HCT116 (cell line): ENCODE data around the gene PIEZO2. TPM values are rescaled to one million over a fixed set of nuclear protein-coding genes. Genes with fewer than 3 reads are reported as not detected.

Experiments
- ATAC-seq: fragments of 200-7000 bp; cut with Tn5 transposase; 2 replicates; pipeline ENCODE4 v1.9.1; 2020; ENCODE audit warnings: mild to moderate bottlenecking, moderate library complexity
- BruUV-seq: library from RNA; stranded (reverse); fragments of 400-500 nt; replicated peaks from 2 replicates; lab custom pipeline; 2021; lab: Mats Ljungman, UMichigan
- CTCF ChIA-PET: fragments of 300-600 bp; sonication (Branson Sonifier 250); formaldehyde crosslinking; loops from one replicate; lab custom pipeline; 2021; ENCODE audit warnings: antibody characterized with exemption; lab: Charles Lee
- POLR2A ChIA-PET: fragments of 300-600, 350-600 bp; sonication (Branson Sonifier 250); formaldehyde crosslinking; loops from one replicate; lab custom pipeline; 2021; ENCODE audit warnings: antibody characterized with exemption; lab: Charles Lee
- RAD21 ChIA-PET, 2 experiments: fragments of 300-600 bp; sonication (Branson Sonifier 250); formaldehyde crosslinking; loops; one replicate each; lab custom pipeline; 2023; ENCODE audit warnings: low total read pairs in 2 of 2; ENCODE audit not compliant: uncharacterized antibody in 2 of 2, unreplicated experiment in 2 of 2, low non-redundant PET in 1 of 2; lab: Charles Lee
- DNase-seq: peaks from one replicate; pipeline ENCODE4 v3.0.0-alpha.2; 2010; ENCODE audit warnings: low read depth, low spot score
- H2AFZ ChIP-seq: fragments of 200-600 bp; shearing (Covaris generic), sonication (generic); 2 replicates; pipeline ENCODE4 v1.6.1; 2017; ENCODE audit warnings: low read depth, mixed run types, mixed read lengths, antibody characterized with exemption, low read length; ENCODE audit not compliant: poor library complexity, severe bottlenecking
- H3K27ac ChIP-seq: 2 replicates; pipeline ENCODE4 v1.5.1; 2012; ENCODE audit warnings: low read depth, low read length
- H3K27me3 ChIP-seq: fragments of 200-600 bp; sonication (generic); 2 replicates; pipeline ENCODE4 v1.6.1; 2016; ENCODE audit warnings: mixed run types, low read length, mixed read lengths; ENCODE audit not compliant: insufficient read depth
- H3K36me3 ChIP-seq, 2 experiments: fragments of 200-500 bp in 1 of 2; fragments of 200-600 bp in 1 of 2; sonication (Bioruptor generic) in 1 of 2; sonication (generic) in 1 of 2; 2 replicates each; pipeline versions ENCODE4 v1.5.1 to v1.6.1; 2014 to 2016; ENCODE audit warnings: low read length in 2 of 2, inconsistent platforms in 1 of 2, mixed read lengths in 1 of 2, mixed run types in 1 of 2; ENCODE audit not compliant: insufficient read depth in 2 of 2, control insufficient read depth in 1 of 2
- H3K4me1 ChIP-seq, 2 experiments: fragments of 200-600 bp in 1 of 2; sonication (generic) in 1 of 2; 2 replicates each; pipeline versions ENCODE4 v1.5.1 to v1.6.1; 2012 to 2017; ENCODE audit warnings: low read length in 2 of 2, inconsistent platforms in 1 of 2, mild to moderate bottlenecking in 1 of 2, mixed read lengths in 1 of 2, mixed run types in 1 of 2, moderate library complexity in 1 of 2; ENCODE audit not compliant: insufficient read depth in 2 of 2, control insufficient read depth in 1 of 2
- H3K4me2 ChIP-seq: fragments of 200-600 bp; sonication (generic); 2 replicates; pipeline ENCODE4 v1.6.1; 2017; ENCODE audit warnings: mixed run types, low read length, mixed read lengths
- H3K4me3 ChIP-seq, 2 experiments: fragments of 200-600 bp in 1 of 2; sonication (generic) in 1 of 2; replicated peaks in 1 of 2; 2 replicates each; pipeline ENCODE4 v1.5.1; 2011 to 2016; ENCODE audit warnings: low read length in 2 of 2, control low read depth in 1 of 2, low read depth in 1 of 2, mild to moderate bottlenecking in 1 of 2, mixed read lengths in 1 of 2, mixed run types in 1 of 2
- H3K79me2 ChIP-seq: fragments of 200-600 bp; sonication (generic); 2 replicates; pipeline ENCODE4 v1.6.1; 2017; ENCODE audit warnings: mild to moderate bottlenecking, mixed run types, low read length, moderate library complexity, mixed read lengths; ENCODE audit not compliant: insufficient read depth
- H3K9ac ChIP-seq: fragments of 200-600 bp; sonication (generic); 2 replicates; pipeline ENCODE4 v1.6.1; 2016; ENCODE audit warnings: low read length, mixed read lengths
- H3K9me2 ChIP-seq: fragments of 200-600 bp; sonication (generic), shearing (Covaris generic); 2 replicates; pipeline ENCODE4 v1.6.1; 2017; ENCODE audit warnings: mixed run types, mild to moderate bottlenecking, moderate library complexity; ENCODE audit not compliant: insufficient read depth
- H3K9me3 ChIP-seq, 2 experiments: fragments of 200-500 bp in 1 of 2; fragments of 200-600 bp in 1 of 2; sonication (Bioruptor generic) in 1 of 2; sonication (generic) in 1 of 2; 2 replicates each; pipeline ENCODE4 v1.6.1; 2014 to 2017; ENCODE audit warnings: low read length in 2 of 2, mixed read lengths in 2 of 2, inconsistent platforms in 1 of 2, low read depth in 1 of 2, mild to moderate bottlenecking in 1 of 2, mixed run types in 1 of 2, moderate library complexity in 1 of 2; ENCODE audit not compliant: control insufficient read depth in 1 of 2, insufficient read depth in 1 of 2
- H4K20me1 ChIP-seq: fragments of 200-600 bp; sonication (generic), shearing (Covaris generic); 2 replicates; pipeline ENCODE4 v1.6.1; 2017; ENCODE audit warnings: mixed run types, mild to moderate bottlenecking, moderate library complexity; ENCODE audit not compliant: insufficient read depth
- CBX3 ChIP-seq: IDR thresholded peaks from 2 replicates; pipeline ENCODE4 v1.6.1; 2012; ENCODE audit warnings: low read depth
- CEBPB ChIP-seq: IDR thresholded peaks from 2 replicates; pipeline ENCODE4 v1.6.1; 2012; ENCODE audit warnings: low read depth
- EZH2phosphoT487 ChIP-seq: fragments of 200-600 bp; IDR thresholded peaks from 2 replicates; pipeline ENCODE4 v1.6.1; 2018; ENCODE audit warnings: antibody characterized with exemption, borderline replicate concordance
- FOSL1 ChIP-seq: IDR thresholded peaks from 2 replicates; pipeline ENCODE4 v1.6.1; 2012; ENCODE audit warnings: low read depth
- JUND ChIP-seq: IDR thresholded peaks from 2 replicates; pipeline ENCODE4 v1.6.1; 2012
- POLR2A ChIP-seq: IDR thresholded peaks from 2 replicates; pipeline ENCODE4 v1.7.0; 2011; ENCODE audit warnings: borderline replicate concordance; ENCODE audit not compliant: insufficient read depth, insufficient read length; ENCODE audit errors: extremely low read depth
- POLR2AphosphoS5 ChIP-seq: IDR thresholded peaks from 2 replicates; pipeline ENCODE4 v1.6.1; 2011; ENCODE audit warnings: mild to moderate bottlenecking, low read depth, low read length, moderate library complexity
- SP1 ChIP-seq: IDR thresholded peaks from 2 replicates; pipeline ENCODE4 v1.6.1; 2012; ENCODE audit warnings: low read depth
- SRF ChIP-seq: IDR thresholded peaks from 2 replicates; pipeline ENCODE4 v1.6.1; 2012; ENCODE audit warnings: low read depth
- YY1 ChIP-seq: IDR thresholded peaks from 2 replicates; pipeline ENCODE4 v1.6.1; 2011; ENCODE audit warnings: low read length, low read depth, moderate library complexity, mild to moderate bottlenecking; ENCODE audit not compliant: insufficient replicate concordance; ENCODE audit errors: extremely low read depth
- intact Hi-C: fragments of 100-400 bp; cut with micrococcal nuclease; formaldehyde crosslinking; loops from 2 replicates; pipeline ENCODE4 v1.10.0; 2022
- total RNA-seq: library from RNA; stranded (reverse); gene quantifications from one replicate; pipeline ENCODE4 v1.2.1, GENCODE V29; 2021; ENCODE audit not compliant: unreplicated experiment
- TF ChIP-seq, protein P1 (sequence below): IDR thresholded peaks from 2 replicates; pipeline ENCODE4 v1.6.1; 2012
- TF ChIP-seq, protein P2 (sequence below), 3 experiments: fragments of 200-600 bp in 1 of 3; sonication (generic) in 1 of 3; IDR thresholded peaks in 2 of 3; conservative IDR thresholded peaks in 1 of 3; 2 replicates each; pipeline ENCODE4 v1.5.1; 2012 to 2017; ENCODE audit warnings: low read depth in 2 of 3, low read length in 2 of 3, antibody characterized with exemption in 1 of 3, borderline replicate concordance in 1 of 3, control low read depth in 1 of 3, mild to moderate bottlenecking in 1 of 3, mixed read lengths in 1 of 3, mixed run types in 1 of 3, moderate library complexity in 1 of 3; ENCODE audit not compliant: insufficient read depth in 1 of 3

PIEZO2 gene
- total RNA-seq, 1 experiment from 2014 or later, result 0.34 TPM

DNA sequence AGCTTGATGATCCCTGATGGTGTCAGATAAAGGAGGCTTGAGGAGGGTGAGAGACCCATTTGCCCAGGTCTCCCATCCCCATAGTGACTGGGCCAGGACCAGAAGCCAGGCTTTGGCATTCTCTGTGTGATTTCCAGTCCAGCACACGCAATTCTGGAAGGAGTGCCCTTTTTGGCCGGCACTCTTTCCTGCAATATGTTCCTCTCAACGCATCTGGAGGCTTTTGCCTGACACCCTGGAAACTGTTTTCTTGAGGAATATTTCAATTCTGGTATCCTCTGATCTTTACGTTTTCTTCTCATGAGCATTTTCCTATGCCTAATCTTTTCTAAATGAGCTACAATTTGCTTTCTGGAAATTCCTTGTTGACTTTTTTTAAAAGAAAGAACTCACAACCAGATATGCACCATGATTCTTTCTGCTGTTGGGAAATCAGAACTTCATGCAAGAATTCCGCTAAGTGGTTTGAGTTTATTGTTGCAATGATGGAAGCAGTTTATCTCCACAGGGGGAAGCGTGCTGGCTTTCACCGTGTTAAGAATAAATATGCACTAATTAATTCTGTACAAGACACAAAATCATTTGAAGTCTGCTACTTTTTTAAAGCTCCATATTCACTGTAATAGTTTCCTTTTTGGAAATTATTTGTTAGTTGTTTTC is 479.8 kb downstream of the PIEZO2 start:
- Histone ChIP-seq H3K27me3 (peaks cover 58% of the 10 kb centered on the region), H2AFZ (no peak overlapping the region), H3K9ac (no peak overlapping the region), H3K27ac (no peak overlapping the region), H4K20me1 (no peaks in the 10 kb centered on the region), H3K4me1 (no peaks in the 10 kb centered on the region), H3K4me3 (no peak overlapping the region), H3K79me2 (no peaks in the 10 kb centered on the region), H3K9me3 (no peaks in the 10 kb centered on the region), H3K9me2 (no peaks in the 10 kb centered on the region), H3K4me2 (no peak overlapping the region), H3K36me3 (no peaks in the 10 kb centered on the region)
- ChIA-PET POLR2A (no interaction called here), CTCF (no interaction called here), RAD21 (no interaction called here)
- no TSS peak for BruUV-seq
- TF ChIP-seq, protein P1, sequence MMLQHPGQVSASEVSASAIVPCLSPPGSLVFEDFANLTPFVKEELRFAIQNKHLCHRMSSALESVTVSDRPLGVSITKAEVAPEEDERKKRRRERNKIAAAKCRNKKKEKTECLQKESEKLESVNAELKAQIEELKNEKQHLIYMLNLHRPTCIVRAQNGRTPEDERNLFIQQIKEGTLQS, result no peak
- TF ChIP-seq CBX3 (no peak), POLR2AphosphoS5 (no peak), EZH2phosphoT487 (no peak), JUND (no peak), YY1 (no peak), SRF (no peak), SP1 (no peak), POLR2A (no peak), FOSL1 (no peak), CEBPB (no peak)
- TF ChIP-seq, protein P2, sequence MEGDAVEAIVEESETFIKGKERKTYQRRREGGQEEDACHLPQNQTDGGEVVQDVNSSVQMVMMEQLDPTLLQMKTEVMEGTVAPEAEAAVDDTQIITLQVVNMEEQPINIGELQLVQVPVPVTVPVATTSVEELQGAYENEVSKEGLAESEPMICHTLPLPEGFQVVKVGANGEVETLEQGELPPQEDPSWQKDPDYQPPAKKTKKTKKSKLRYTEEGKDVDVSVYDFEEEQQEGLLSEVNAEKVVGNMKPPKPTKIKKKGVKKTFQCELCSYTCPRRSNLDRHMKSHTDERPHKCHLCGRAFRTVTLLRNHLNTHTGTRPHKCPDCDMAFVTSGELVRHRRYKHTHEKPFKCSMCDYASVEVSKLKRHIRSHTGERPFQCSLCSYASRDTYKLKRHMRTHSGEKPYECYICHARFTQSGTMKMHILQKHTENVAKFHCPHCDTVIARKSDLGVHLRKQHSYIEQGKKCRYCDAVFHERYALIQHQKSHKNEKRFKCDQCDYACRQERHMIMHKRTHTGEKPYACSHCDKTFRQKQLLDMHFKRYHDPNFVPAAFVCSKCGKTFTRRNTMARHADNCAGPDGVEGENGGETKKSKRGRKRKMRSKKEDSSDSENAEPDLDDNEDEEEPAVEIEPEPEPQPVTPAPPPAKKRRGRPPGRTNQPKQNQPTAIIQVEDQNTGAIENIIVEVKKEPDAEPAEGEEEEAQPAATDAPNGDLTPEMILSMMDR (IDR thresholded peaks at IDR 0.05 in 2 of 3, conservative IDR thresholded peaks at IDR 0.05 in 1 of 3; ENCODE audit: borderline replicate concordance in 1 of 3, insufficient read depth in 1 of 3, low read depth in 2 of 3, low read length in 2 of 3), result no peak
- DNase-seq, result no peak
- intact Hi-C loops, result no loop called here
- no peak for ATAC-seq
